OCI-LY1 (cell line): Measurements from ENCODE around the gene DLG5.

ENCODE experiments used
- H2AFZ ChIP-seq: fragments of 200-600 bp; sonication (generic), shearing (Covaris generic); 2 replicates; pipeline ENCODE4 v1.6.0; 2014; ENCODE audit warnings: antibody characterized with exemption, mild to moderate bottlenecking, low read length
- H3F3A ChIP-seq: fragments of 200-600 bp; sonication (generic), shearing (Covaris generic); 2 replicates; pipeline ENCODE4 v1.6.0; 2014; ENCODE audit warnings: mild to moderate bottlenecking, antibody characterized with exemption, low read length, moderate library complexity; ENCODE audit not compliant: insufficient read depth
- H3K27ac ChIP-seq: fragments of 200-600 bp; sonication (generic); 2 replicates; pipeline ENCODE4 v1.5.1; 2014; ENCODE audit warnings: low read length, mixed run types, mild to moderate bottlenecking, low read depth; ENCODE audit not compliant: poor library complexity, severe bottlenecking
- H3K27me3 ChIP-seq: fragments of 200-600 bp; sonication (generic); 2 replicates; pipeline ENCODE4 v1.6.0; 2014; ENCODE audit warnings: antibody characterized with exemption, mild to moderate bottlenecking, low read length, moderate library complexity; ENCODE audit not compliant: insufficient read depth
- H3K36me3 ChIP-seq: fragments of 200-600 bp; sonication (generic); 2 replicates; pipeline ENCODE4 v1.6.1; 2014; ENCODE audit warnings: mild to moderate bottlenecking, antibody characterized with exemption, low read length, moderate library complexity, mixed read lengths; ENCODE audit not compliant: insufficient read depth
- H3K4me1 ChIP-seq: fragments of 200-600 bp; sonication (generic); 2 replicates; pipeline ENCODE4 v1.5.1; 2014; ENCODE audit warnings: mild to moderate bottlenecking, low read length, moderate library complexity; ENCODE audit not compliant: insufficient read depth, severe bottlenecking
- H3K4me2 ChIP-seq: fragments of 200-600 bp; sonication (generic), shearing (Covaris generic); 2 replicates; pipeline ENCODE4 v1.6.1; 2014; ENCODE audit warnings: low read length
- H3K4me3 ChIP-seq: fragments of 200-600 bp; sonication (generic); 2 replicates; pipeline ENCODE4 v1.5.1; 2014; ENCODE audit warnings: low read length, low read depth, mild to moderate bottlenecking, mixed read lengths; ENCODE audit not compliant: poor library complexity, severe bottlenecking
- H3K79me2 ChIP-seq: fragments of 200-600 bp; shearing (Covaris generic); 2 replicates; pipeline ENCODE4 v1.6.1; 2016; ENCODE audit warnings: mixed run types, low read length, mixed read lengths; ENCODE audit not compliant: insufficient read depth
- H3K9ac ChIP-seq: fragments of 200-600 bp; sonication (generic), shearing (Covaris generic); 2 replicates; pipeline ENCODE4 v1.6.1; 2014; ENCODE audit warnings: mild to moderate bottlenecking, low read length, mixed read lengths
- H3K9me2 ChIP-seq: fragments of 200-600 bp; sonication (generic), shearing (Covaris generic); 2 replicates; pipeline ENCODE4 v1.6.1; 2014; ENCODE audit warnings: low read depth, mild to moderate bottlenecking, low read length, mixed read lengths
- H3K9me3 ChIP-seq: fragments of 200-600 bp; shearing (Covaris generic); 2 replicates; pipeline ENCODE4 v1.6.1; 2014; ENCODE audit warnings: low read length, mixed read lengths
- H4K20me1 ChIP-seq: fragments of 200-600 bp; sonication (generic), shearing (Covaris generic); 2 replicates; pipeline ENCODE4 v1.6.0; 2016; ENCODE audit warnings: mild to moderate bottlenecking, low read length; ENCODE audit not compliant: insufficient read depth
- EZH2 ChIP-seq: fragments of 200-600 bp; sonication (generic), shearing (Covaris generic); IDR thresholded peaks from 2 replicates; pipeline ENCODE4 v1.8.0; 2017; ENCODE audit warnings: borderline replicate concordance, mixed run types, mild to moderate bottlenecking, antibody characterized with exemption, low read length, moderate library complexity, mixed read lengths
- TF ChIP-seq, protein P1 (sequence below): fragments of 200-600 bp; sonication (generic), shearing (Covaris generic); IDR thresholded peaks from 2 replicates; pipeline ENCODE4 v1.5.1; 2017; ENCODE audit warnings: mild to moderate bottlenecking, antibody characterized with exemption, low read length, moderate library complexity, mixed read lengths

The DLG5 gene

DNA sequence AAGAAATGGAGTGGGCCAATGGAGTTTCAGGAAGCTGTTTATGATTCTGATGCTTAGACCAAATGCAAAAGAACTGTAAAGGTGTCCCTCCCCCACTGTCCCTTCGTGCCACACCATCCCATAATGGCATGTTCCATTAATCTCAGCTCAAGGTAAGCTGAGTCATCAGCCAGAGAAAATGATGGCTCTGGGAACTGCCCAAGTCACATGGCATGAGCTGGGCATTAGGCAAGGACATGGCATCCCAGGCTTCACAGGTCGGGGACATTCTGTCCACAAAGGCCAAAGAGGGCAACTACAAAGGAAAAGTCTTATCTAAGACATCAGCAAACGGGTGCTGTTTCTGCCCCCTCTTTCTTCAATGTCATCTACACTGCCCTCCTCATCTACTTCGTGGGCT, 44.9 kb downstream of the DLG5 start:
- no peaks in the 10 kb centered on the region for H3K4me1 ChIP-seq
- no peak overlapping the region for H3K4me3 ChIP-seq
- no peaks in the 10 kb centered on the region for H3K79me2 ChIP-seq
- no peak overlapping the region for H3K4me2 ChIP-seq
- no peak overlapping the region for H3K27ac ChIP-seq
- no peak overlapping the region for H3K9ac ChIP-seq
- TF ChIP-seq EZH2, result no peak
- H2AFZ ChIP-seq, result no peak overlapping the region
- no peaks in the 10 kb centered on the region for H4K20me1 ChIP-seq
- H3F3A ChIP-seq, result no peaks in the 10 kb centered on the region
- H3K9me3 ChIP-seq, result no peaks in the 10 kb centered on the region
- no peaks in the 10 kb centered on the region for H3K27me3 ChIP-seq
- no peaks in the 10 kb centered on the region for H3K36me3 ChIP-seq
- H3K9me2 ChIP-seq, result no peaks in the 10 kb centered on the region

DNA sequence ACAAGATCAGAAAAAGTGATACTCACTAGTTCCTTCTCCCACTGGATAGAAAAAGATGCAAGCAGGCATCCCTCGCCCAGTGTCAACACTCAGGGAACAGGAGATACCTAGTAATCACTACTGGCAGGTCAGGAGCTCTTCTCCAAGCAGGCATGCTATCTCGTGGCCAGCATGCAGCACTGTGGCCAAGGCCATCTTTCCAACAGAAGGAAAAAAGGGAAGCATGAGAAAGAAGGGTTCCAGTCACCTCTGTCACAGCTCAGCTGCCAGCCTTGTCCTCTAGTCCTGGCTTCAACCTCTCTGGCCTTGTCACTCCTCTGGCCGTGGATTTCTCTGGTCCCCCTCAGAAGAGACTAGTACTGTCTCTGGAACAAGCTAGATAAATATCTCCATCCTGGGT, 45.3 kb downstream of the DLG5 start:
- Histone ChIP-seq H3K4me3 (no peak overlapping the region), H3K27me3 (no peaks in the 10 kb centered on the region), H3K4me2 (no peak overlapping the region), H3K36me3 (no peaks in the 10 kb centered on the region), H4K20me1 (no peaks in the 10 kb centered on the region), H3K9me3 (no peaks in the 10 kb centered on the region), H3K79me2 (no peaks in the 10 kb centered on the region), H3K27ac (no peak overlapping the region), H3K4me1 (no peaks in the 10 kb centered on the region), H2AFZ (no peak overlapping the region), H3F3A (no peaks in the 10 kb centered on the region), H3K9me2 (no peaks in the 10 kb centered on the region), H3K9ac (no peak overlapping the region)
- TF ChIP-seq, protein P1, sequence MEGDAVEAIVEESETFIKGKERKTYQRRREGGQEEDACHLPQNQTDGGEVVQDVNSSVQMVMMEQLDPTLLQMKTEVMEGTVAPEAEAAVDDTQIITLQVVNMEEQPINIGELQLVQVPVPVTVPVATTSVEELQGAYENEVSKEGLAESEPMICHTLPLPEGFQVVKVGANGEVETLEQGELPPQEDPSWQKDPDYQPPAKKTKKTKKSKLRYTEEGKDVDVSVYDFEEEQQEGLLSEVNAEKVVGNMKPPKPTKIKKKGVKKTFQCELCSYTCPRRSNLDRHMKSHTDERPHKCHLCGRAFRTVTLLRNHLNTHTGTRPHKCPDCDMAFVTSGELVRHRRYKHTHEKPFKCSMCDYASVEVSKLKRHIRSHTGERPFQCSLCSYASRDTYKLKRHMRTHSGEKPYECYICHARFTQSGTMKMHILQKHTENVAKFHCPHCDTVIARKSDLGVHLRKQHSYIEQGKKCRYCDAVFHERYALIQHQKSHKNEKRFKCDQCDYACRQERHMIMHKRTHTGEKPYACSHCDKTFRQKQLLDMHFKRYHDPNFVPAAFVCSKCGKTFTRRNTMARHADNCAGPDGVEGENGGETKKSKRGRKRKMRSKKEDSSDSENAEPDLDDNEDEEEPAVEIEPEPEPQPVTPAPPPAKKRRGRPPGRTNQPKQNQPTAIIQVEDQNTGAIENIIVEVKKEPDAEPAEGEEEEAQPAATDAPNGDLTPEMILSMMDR, result no peak
- TF ChIP-seq EZH2, result no peak

DNA sequence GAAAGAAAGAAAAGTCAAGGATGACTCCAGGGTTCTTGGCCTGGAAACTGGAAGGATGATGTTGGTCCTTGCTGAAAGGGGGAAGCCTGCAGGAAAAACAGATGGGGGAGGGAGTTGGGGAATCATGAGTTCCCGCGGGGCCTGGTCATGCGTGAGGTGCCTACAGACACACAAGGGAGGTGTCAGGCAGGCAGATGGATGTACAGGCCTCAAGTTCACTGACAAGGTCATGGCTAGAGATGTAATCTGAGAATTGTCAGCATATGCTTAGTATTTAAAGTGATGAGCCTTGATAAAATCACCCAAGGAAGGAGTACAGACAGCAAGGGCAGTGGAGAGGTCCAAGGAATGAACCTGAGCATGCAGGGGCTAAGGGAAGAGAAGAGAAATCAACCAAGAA, 46.8 kb downstream of the DLG5 start:
- H3K4me2 ChIP-seq, result no peak overlapping the region
- TF ChIP-seq EZH2, result no peak
- TF ChIP-seq, protein P1, result no peak
- no peaks in the 10 kb centered on the region for H3K27me3 ChIP-seq
- no peaks in the 10 kb centered on the region for H3K9me2 ChIP-seq
- no peak overlapping the region for H3K9ac ChIP-seq
- H3K36me3 ChIP-seq, result no peaks in the 10 kb centered on the region
- H3K27ac ChIP-seq, result no peak overlapping the region
- no peaks in the 10 kb centered on the region for H3K4me1 ChIP-seq
- no peak overlapping the region for H2AFZ ChIP-seq
- H3K4me3 ChIP-seq, result no peak overlapping the region
- no peaks in the 10 kb centered on the region for H3K9me3 ChIP-seq
- no peaks in the 10 kb centered on the region for H3F3A ChIP-seq
- no peaks in the 10 kb centered on the region for H4K20me1 ChIP-seq
- no peaks in the 10 kb centered on the region for H3K79me2 ChIP-seq

DNA sequence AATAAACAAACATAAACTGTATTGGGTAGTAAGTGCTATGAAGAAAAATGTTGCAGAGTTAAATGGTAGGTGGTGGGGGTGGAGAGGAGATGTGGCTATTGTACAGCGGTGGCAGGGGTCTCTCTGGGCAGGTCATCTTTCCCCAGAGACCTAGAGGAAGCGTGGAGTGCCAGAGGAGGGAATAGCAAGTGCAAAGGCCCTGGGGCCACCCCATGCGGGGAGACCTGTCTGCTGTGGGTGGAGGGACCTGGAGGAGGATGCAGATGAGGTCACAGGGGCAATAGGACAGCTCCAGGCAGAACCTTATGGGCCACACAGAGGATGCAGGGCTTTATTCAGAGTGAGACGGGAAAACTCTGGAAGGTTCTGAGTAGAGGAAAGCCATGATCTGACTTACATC, 47.5 kb downstream of the DLG5 start:
- Histone ChIP-seq H3F3A (no peaks in the 10 kb centered on the region), H3K27me3 (no peaks in the 10 kb centered on the region), H3K4me2 (no peak overlapping the region), H3K9me3 (no peaks in the 10 kb centered on the region), H3K27ac (no peak overlapping the region), H3K4me3 (no peak overlapping the region), H3K4me1 (no peaks in the 10 kb centered on the region), H2AFZ (no peak overlapping the region), H3K9me2 (no peaks in the 10 kb centered on the region), H3K36me3 (no peaks in the 10 kb centered on the region), H3K79me2 (no peaks in the 10 kb centered on the region), H3K9ac (no peak overlapping the region), H4K20me1 (no peaks in the 10 kb centered on the region)
- TF ChIP-seq EZH2, result no peak
- TF ChIP-seq, protein P1, result no peak
